Loucy (cell line): ENCODE measurements around the gene DSCAML1.

ENCODE experiments used
- H2AFZ ChIP-seq: fragments of 200-600 bp; sonication (generic); 2 replicates; pipeline ENCODE4 v1.6.0; 2016; ENCODE audit warnings: antibody characterized with exemption, mild to moderate bottlenecking, low read length, moderate library complexity
- H3F3A ChIP-seq: fragments of 200-600 bp; 2 replicates; pipeline ENCODE4 v1.6.0; 2016; ENCODE audit warnings: antibody characterized with exemption, low read depth, mild to moderate bottlenecking
- H3K27me3 ChIP-seq: fragments of 200-600 bp; sonication (generic); 2 replicates; pipeline ENCODE4 v1.6.1; 2014; ENCODE audit warnings: low read length, mild to moderate bottlenecking; ENCODE audit not compliant: insufficient read depth, poor library complexity, severe bottlenecking
- H3K36me3 ChIP-seq: fragments of 200-600 bp; sonication (generic); 2 replicates; pipeline ENCODE4 v1.6.1; 2016; ENCODE audit warnings: low read length; ENCODE audit not compliant: insufficient read depth
- H3K4me1 ChIP-seq: fragments of 200-600 bp; sonication (generic); 2 replicates; pipeline ENCODE4 v1.5.1; 2014; ENCODE audit warnings: low read length, mild to moderate bottlenecking; ENCODE audit not compliant: insufficient read depth, poor library complexity, severe bottlenecking
- H3K4me2 ChIP-seq: fragments of 200-600 bp; sonication (generic); 2 replicates; pipeline ENCODE4 v1.6.0; 2014; ENCODE audit warnings: antibody characterized with exemption, low read length, low read depth, mild to moderate bottlenecking; ENCODE audit not compliant: poor library complexity, severe bottlenecking
- H3K4me3 ChIP-seq: fragments of 200-600 bp; sonication (generic); 2 replicates; pipeline ENCODE4 v1.5.1; 2014; ENCODE audit warnings: low read length, mild to moderate bottlenecking, mixed read lengths; ENCODE audit not compliant: poor library complexity, severe bottlenecking
- H3K79me2 ChIP-seq: fragments of 200-600 bp; sonication (generic); 2 replicates; pipeline ENCODE4 v1.6.1; 2014; ENCODE audit warnings: low read length; ENCODE audit not compliant: insufficient read depth
- H3K9ac ChIP-seq: fragments of 200-600 bp; sonication (generic); 2 replicates; pipeline ENCODE4 v1.6.0; 2014; ENCODE audit warnings: mild to moderate bottlenecking, low read depth, low read length, moderate library complexity; ENCODE audit not compliant: poor library complexity, severe bottlenecking
- H3K9me2 ChIP-seq: fragments of 200-600 bp; sonication (generic); replicated peaks from 2 replicates; pipeline ENCODE4 v1.6.1; 2016; ENCODE audit warnings: low read depth, low read length, mixed read lengths
- H3K9me3 ChIP-seq: fragments of 200-600 bp; sonication (generic); 2 replicates; pipeline ENCODE4 v1.6.1; 2014; ENCODE audit warnings: mild to moderate bottlenecking, antibody characterized with exemption, low read length, low read depth; ENCODE audit not compliant: insufficient read depth
- H4K20me1 ChIP-seq: fragments of 200-600 bp; sonication (generic); 2 replicates; pipeline ENCODE4 v1.6.0; 2014; ENCODE audit warnings: antibody characterized with exemption, low read length, mild to moderate bottlenecking; ENCODE audit not compliant: insufficient read depth, poor library complexity, severe bottlenecking
- EZH2phosphoT487 ChIP-seq: fragments of 200-600 bp; IDR thresholded peaks from 2 replicates; pipeline ENCODE4 v1.6.1; 2018; ENCODE audit warnings: antibody characterized with exemption, mild to moderate bottlenecking, moderate library complexity, borderline replicate concordance
- TF ChIP-seq, protein P1 (sequence below): fragments of 200-600 bp; sonication (generic); conservative IDR thresholded peaks from 2 replicates; pipeline ENCODE4 v1.5.1; 2014; ENCODE audit warnings: mild to moderate bottlenecking, antibody characterized with exemption, low read length

The DSCAML1 gene

DNA sequence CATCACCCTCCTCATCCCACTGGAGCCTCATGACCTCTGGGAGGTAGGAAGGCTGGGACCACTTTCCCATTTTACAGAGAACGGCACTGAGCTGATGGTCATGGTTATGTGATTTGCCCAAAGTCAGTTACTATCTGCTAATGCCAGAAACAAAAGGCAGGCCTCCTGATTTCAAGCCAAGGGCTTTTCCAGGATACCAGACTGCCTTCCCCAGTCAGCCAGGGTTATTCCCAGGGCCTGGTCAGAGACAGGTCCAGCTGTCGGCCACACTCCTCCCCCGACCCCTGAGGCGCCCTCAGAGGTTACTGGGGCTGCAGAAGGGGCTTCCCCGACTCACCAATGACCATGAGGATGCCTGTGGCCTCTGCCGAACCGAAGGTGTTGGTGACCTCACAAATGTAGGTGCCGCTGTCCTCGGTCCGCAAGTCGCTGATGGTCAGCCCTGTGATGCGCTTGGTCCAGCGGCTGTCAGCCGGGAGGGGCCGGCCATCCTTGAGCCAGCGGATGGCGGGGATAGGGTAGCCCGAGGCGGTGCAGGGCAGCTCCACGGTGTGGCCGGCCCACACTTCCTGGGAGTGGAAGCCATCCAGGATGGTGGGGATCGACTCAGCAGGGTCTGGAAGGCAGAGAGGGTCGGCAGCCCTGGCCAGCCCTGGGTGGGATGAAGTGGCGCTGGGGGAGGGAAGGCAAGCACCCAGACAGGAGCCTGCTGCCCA is 272.4 kb downstream of the DSCAML1 start:
- no peak overlapping the region for H3K9ac ChIP-seq
- TF ChIP-seq EZH2phosphoT487, result no peak
- TF ChIP-seq, protein P1, sequence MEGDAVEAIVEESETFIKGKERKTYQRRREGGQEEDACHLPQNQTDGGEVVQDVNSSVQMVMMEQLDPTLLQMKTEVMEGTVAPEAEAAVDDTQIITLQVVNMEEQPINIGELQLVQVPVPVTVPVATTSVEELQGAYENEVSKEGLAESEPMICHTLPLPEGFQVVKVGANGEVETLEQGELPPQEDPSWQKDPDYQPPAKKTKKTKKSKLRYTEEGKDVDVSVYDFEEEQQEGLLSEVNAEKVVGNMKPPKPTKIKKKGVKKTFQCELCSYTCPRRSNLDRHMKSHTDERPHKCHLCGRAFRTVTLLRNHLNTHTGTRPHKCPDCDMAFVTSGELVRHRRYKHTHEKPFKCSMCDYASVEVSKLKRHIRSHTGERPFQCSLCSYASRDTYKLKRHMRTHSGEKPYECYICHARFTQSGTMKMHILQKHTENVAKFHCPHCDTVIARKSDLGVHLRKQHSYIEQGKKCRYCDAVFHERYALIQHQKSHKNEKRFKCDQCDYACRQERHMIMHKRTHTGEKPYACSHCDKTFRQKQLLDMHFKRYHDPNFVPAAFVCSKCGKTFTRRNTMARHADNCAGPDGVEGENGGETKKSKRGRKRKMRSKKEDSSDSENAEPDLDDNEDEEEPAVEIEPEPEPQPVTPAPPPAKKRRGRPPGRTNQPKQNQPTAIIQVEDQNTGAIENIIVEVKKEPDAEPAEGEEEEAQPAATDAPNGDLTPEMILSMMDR, result no peak
- H3K27me3 ChIP-seq, result no peaks in the 10 kb centered on the region
- no peaks in the 10 kb centered on the region for H3K9me2 ChIP-seq
- H3K4me1 ChIP-seq, result peaks cover 15% of the 10 kb centered on the region
- H3K36me3 ChIP-seq, result no peaks in the 10 kb centered on the region
- H3K9me3 ChIP-seq, result no peaks in the 10 kb centered on the region
- no peaks in the 10 kb centered on the region for H3K79me2 ChIP-seq
- H2AFZ ChIP-seq, result no peak overlapping the region
- H4K20me1 ChIP-seq, result no peaks in the 10 kb centered on the region
- no peak overlapping the region for H3K4me2 ChIP-seq
- no peaks in the 10 kb centered on the region for H3F3A ChIP-seq
- no peak overlapping the region for H3K4me3 ChIP-seq

DNA sequence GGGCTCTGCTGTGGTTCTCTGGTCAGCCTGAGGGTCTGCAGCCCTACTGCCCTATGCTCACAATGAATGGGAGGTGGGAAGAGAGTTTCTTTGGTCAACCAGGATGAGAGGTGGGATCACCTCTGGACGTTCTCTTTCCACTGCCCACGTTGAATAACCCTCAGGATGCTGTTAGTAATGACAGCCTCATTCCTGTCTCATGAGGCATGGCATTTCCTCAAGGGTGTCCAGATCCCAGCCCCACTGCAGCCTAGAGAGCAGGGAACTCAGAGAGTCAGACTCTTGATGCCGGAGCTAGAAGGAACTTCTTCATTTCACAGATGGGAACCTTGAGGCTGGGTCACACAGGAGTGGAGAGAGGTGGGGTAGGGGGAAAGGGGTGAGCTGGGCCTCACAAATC is 273.3 kb downstream of the DSCAML1 start:
- no peaks in the 10 kb centered on the region for H3K9me2 ChIP-seq
- H3K4me2 ChIP-seq, result no peak overlapping the region
- H3K4me3 ChIP-seq, result no peak overlapping the region
- no peak for TF ChIP-seq EZH2phosphoT487
- TF ChIP-seq, protein P1, result no peak
- no peak overlapping the region for H2AFZ ChIP-seq
- H3K9ac ChIP-seq, result no peak overlapping the region
- H3K36me3 ChIP-seq, result no peaks in the 10 kb centered on the region
- no peaks in the 10 kb centered on the region for H3K9me3 ChIP-seq
- no peaks in the 10 kb centered on the region for H4K20me1 ChIP-seq
- H3K4me1 ChIP-seq, result peaks cover 7% of the 10 kb centered on the region
- no peaks in the 10 kb centered on the region for H3F3A ChIP-seq
- H3K27me3 ChIP-seq, result no peaks in the 10 kb centered on the region
- H3K79me2 ChIP-seq, result no peaks in the 10 kb centered on the region

DNA sequence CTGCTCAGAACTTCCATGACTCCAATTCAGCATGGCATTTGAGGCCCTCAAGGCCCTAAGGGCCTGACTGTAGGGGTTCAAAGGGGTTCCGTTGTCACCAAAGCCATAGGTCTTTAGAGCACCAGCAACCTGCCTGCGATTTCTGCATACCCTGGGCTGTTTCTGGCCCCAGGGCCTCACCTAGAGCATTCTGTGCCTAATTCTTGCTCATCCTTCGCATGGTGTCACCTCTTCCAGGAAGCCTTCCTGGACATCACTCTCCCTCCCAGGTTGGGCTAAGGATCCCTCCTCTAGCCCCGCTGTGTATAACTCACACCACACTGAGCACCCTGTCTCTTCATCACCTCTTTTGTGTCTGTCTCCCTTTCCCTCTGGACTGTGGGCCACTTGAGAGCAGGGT is 275.0 kb downstream of the DSCAML1 start:
- Histone ChIP-seq H3K36me3 (no peaks in the 10 kb centered on the region), H3K9ac (no peak overlapping the region), H3F3A (no peaks in the 10 kb centered on the region), H3K9me3 (no peaks in the 10 kb centered on the region), H3K79me2 (no peaks in the 10 kb centered on the region), H3K9me2 (no peaks in the 10 kb centered on the region), H4K20me1 (no peaks in the 10 kb centered on the region), H2AFZ (no peak overlapping the region), H3K4me3 (no peak overlapping the region), H3K27me3 (no peaks in the 10 kb centered on the region), H3K4me1 (no peaks in the 10 kb centered on the region), H3K4me2 (no peak overlapping the region)
- no peak for TF ChIP-seq EZH2phosphoT487
- TF ChIP-seq, protein P1, result no peak
